HTERT RPE-1 (cell line): Measurements from ENCODE around the gene PCDHGB1.
"Not testable (repeated sequence)": the region's sequence is repeated elsewhere in the genome, so short reads cannot be mapped to it uniquely, and the experiment has no call there.

ENCODE experiments used
- in situ Hi-C: fragments of 300-500 bp; cut with MboI; formaldehyde crosslinking; loops from 4 replicates; pipeline ENCODE4 v1.14.3; 2020; ENCODE audit warnings: low sequenced_read_pairs

PCDHGB1 gene

DNA sequence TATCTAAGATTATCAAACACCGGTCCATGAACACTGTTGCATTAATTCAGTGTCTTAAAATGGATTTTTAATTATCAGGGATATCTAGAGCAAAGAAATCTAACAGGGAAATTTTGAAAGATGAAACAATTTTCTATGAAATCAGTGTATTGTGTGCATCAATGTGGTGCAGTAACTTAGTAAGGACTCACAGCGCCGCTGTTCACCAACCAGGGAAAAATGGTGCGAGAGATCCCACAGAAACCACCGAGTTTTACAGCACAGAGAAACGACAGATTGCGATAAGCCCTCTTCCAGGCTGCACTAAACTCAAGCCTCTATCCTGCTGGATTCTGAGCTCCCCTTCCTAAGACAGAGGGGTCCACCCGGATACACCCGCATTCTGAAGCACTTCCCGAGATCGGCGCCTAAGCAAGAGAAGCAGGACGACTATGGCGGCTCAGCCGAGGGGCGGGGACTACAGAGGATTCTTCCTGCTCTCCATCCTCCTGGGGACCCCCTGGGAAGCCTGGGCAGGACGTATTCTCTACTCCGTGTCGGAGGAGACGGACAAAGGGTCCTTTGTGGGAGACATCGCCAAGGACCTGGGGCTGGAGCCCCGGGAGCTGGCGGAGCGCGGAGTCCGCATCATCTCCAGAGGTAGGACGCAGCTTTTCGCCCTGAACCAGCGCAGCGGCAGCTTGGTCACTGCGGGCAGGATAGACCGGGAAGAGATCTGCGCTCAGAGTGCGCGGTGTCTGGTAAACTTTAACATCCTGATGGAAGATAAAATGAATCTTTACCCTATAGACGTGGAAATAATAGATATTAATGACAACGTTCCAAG, 32.8 kb downstream of the PCDHGB1 start, which contains the start of gene PCDHGA7:
PCDHGA7 (plus strand) TSS at position 274 of the 826 bp plus-strand sequence; CDS start at position 432, 158 bp downstream.
- in situ Hi-C loops, result no loop called here

DNA sequence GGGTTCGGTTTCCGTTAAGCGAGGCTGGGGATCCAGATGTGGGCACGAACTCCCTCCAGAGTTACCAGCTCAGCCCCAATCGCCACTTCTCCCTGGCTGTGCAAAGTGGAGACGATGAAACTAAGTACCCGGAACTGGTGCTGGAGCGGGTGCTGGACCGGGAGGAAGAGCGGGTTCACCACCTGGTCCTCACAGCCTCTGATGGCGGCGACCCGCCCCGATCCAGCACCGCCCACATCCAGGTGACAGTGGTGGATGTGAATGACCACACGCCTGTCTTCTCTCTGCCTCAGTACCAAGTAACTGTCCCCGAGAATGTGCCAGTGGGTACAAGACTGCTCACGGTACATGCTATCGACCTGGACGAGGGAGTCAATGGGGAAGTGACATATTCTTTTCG, 33.4 kb downstream of the PCDHGB1 start:
- in situ Hi-C loops, result no loop called here

DNA sequence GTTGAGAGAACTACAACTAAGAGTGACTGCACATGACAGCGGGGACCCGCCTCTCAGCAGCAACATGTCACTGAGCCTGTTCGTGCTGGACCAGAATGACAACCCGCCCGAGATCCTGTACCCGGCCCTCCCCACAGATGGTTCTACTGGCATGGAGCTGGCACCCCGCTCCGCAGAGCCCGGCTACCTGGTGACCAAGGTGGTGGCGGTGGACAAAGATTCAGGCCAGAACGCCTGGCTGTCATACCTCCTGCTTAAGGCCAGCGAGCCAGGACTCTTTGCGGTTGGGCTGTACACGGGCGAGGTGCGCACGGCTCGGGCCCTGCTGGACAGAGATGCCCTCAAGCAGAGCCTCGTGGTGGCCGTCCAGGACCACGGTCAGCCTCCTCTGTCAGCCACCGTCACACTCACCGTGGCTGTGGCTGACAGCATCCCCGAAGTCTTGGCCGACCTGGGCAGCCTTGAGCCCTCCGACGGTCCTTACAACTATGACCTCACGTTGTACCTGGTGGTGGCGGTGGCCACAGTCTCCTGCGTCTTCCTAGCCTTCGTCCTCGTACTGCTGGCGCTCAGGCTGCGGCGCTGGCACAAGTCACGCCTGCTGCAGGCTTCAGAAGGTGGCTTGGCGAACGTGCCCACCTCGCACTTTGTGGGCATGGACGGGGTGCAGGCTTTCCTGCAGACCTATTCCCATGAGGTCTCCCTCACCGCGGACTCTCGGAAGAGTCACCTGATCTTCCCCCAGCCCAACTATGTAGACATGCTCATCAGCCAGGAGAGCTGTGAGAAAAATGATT, 34.8 kb downstream of the PCDHGB1 start:
- in situ Hi-C loops, result no loop called here

DNA sequence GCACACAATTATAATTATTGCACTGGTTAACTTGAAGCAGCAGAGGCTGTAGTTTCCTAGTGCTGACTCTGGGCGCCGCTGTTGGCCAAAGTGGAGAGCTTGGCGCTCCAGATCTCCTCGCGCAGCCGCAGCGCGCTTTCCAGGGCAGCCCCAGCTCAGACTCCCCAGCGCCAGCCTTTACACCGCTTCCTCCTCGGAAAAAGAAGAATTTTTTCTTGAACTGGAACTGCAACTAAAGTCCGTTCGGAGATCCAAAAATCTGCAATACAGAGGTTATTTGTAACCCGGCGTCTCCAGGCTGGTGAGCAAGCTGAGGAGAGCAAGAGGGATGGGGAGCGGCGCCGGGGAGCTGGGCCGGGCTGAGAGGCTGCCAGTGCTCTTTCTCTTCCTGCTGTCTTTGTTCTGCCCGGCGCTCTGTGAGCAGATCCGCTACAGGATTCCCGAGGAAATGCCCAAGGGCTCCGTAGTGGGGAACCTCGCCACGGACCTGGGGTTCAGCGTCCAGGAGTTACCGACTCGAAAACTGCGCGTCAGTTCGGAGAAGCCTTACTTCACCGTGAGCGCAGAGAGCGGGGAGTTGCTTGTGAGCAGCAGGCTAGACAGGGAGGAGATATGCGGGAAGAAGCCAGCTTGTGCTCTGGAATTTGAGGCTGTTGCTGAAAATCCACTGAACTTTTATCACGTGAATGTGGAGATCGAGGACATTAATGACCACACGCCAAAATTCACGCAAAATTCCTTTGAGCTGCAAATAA, 37.8 kb downstream of the PCDHGB1 start, which contains the start of gene PCDHGB4:
PCDHGB4 (plus strand) TSS at position 142 of the 755 bp plus-strand sequence; CDS start at position 329, 187 bp downstream.
- in situ Hi-C loops, result not testable (repeated sequence)

DNA sequence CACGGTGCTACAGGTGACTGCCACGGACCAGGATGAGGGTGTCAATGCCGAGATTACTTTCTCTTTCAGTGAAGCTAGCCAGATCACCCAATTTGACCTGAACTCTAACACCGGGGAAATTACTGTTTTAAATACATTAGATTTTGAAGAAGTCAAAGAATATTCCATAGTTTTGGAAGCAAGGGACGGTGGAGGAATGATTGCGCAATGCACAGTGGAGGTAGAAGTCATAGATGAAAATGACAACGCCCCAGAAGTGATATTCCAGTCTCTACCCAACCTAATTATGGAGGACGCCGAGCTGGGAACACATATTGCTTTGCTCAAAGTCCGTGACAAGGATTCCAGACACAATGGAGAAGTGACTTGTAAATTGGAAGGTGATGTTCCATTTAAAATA, 38.8 kb downstream of the PCDHGB1 start:
- in situ Hi-C loops, result no loop called here

DNA sequence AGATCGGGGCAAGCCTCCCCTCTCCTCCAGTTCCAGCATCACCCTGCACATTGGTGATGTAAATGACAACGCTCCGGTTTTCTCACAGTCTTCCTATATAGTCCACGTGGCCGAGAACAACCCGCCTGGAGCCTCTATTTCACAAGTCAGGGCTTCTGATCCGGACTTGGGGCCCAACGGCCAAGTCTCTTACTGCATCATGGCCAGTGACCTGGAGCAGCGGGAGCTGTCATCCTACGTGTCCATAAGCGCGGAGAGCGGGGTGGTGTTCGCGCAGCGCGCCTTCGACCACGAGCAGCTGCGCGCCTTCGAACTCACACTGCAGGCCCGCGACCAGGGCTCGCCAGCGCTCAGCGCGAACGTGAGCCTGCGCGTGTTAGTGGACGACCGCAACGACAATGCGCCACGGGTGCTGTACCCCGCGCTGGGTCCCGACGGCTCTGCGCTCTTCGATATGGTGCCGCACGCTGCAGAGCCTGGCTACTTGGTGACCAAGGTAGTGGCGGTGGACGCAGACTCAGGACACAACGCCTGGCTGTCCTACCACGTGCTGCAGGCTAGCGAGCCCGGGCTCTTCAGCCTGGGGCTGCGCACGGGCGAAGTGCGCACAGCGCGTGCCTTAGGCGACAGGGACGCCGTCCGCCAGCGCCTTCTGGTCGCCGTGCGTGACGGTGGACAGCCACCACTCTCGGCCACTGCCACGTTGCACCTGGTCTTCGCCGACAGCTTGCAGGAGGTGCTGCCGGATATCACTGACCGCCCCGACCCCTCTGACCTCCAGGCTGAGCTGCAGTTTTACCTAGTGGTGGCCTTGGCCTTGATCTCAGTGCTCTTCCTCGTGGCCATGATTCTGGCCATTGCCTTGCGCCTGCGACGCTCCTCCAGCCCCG, 39.5 kb downstream of the PCDHGB1 start:
- in situ Hi-C loops, result no loop called here

DNA sequence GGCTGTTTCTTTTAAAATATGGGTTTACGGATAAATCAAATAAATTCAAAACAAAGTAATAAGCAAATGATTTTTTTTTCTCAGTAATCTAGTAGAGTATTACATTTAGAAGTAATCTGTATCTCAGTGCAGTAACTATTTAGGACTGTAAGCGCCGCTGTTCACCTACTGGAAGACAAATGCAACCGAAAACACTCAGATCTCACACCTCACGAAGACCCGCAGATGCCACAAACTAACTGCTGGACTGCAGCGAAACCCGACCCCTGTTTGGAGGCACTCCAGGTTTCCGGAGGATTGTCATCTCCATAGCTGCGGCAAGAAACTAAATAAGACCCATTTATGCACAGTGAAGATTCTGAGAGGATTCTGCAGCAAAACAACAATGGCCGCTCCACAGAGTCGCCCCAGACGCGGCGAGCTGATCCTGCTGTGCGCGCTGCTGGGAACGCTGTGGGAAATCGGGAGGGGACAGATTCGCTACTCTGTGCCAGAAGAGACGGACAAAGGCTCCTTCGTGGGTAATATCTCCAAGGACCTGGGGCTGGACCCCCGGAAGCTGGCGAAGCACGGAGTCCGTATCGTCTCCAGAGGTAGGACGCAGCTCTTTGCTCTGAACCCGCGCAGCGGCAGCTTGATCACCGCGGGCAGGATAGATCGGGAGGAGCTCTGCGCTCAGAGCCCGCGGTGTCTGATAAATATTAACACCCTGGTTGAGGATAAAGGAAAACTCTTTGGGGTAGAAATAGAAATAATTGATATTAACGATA, 42.7 kb downstream of the PCDHGB1 start, which contains the start of gene PCDHGA8:
PCDHGA8 (plus strand) TSS at position 205 of the 770 bp plus-strand sequence; CDS start at position 386, 181 bp downstream.
- in situ Hi-C loops, result no loop called here

DNA sequence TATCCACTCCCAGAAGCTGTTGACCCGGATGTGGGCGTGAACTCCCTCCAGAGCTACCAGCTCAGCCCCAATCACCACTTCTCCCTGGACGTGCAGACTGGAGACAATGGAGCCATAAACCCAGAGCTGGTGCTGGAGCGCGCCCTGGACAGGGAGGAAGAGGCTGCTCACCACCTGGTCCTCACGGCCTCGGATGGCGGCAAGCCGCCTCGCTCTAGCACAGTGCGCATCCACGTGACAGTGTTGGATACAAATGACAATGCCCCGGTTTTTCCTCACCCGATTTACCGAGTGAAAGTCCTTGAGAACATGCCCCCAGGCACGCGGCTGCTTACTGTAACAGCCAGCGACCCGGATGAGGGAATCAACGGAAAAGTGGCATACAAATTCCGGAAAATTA, 43.4 kb downstream of the PCDHGB1 start:
- in situ Hi-C loops, result no loop called here

DNA sequence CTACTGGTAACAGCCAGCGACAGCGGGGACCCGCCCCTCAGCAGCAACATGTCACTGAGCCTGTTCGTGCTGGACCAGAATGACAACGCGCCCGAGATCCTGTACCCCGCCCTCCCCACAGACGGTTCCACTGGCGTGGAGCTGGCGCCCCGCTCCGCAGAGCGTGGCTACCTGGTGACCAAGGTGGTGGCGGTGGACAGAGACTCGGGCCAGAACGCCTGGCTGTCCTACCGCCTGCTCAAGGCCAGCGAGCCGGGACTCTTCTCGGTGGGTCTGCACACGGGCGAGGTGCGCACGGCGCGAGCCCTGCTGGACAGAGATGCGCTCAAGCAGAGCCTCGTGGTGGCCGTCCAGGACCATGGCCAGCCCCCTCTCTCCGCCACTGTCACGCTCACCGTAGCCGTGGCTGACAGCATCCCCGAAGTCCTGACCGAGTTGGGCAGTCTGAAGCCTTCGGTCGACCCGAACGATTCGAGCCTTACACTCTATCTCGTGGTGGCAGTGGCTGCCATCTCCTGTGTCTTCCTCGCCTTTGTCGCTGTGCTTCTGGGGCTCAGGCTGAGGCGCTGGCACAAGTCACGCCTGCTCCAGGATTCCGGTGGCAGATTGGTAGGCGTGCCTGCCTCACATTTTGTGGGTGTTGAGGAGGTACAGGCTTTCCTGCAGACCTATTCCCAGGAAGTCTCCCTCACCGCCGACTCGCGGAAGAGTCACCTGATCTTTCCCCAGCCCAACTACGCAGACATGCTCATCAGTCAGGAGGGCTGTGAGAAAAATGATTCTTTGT, 44.7 kb downstream of the PCDHGB1 start:
- in situ Hi-C loops, result not testable (repeated sequence)

DNA sequence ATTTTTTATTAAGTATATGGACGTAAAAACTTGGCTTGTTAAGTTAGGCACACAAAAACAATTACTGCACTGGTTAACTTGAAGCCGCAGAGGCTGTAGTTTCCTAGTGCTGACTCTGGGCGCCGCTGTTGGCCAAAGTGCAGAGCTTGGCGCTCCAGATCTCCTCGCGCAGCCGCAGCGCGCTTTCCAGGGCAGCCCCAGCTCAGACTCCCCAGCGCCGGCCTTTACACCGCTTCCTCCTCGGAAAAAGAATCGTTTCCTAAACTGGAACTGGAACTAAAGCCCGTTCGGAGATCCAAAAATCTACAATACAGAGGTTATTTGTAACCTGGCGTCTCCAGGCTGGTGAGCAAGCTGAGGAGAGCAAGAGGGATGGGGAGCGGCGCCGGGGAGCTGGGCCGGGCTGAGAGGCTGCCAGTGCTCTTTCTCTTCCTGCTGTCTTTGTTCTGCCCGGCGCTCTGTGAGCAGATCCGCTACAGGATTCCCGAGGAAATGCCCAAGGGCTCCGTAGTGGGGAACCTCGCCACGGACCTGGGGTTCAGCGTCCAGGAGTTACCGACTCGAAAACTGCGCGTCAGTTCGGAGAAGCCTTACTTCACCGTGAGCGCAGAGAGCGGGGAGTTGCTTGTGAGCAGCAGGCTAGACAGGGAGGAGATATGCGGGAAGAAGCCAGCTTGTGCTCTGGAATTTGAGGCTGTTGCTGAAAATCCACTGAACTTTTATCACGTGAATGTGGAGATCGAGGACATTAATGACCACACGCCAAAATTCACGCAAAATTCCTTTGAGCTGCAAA, 48.1 kb downstream of the PCDHGB1 start, which contains the start of gene PCDHGB5:
PCDHGB5 (plus strand) TSS at position 192 of the 796 bp plus-strand sequence; CDS start at position 373, 181 bp downstream.
- in situ Hi-C loops, result not testable (repeated sequence)

DNA sequence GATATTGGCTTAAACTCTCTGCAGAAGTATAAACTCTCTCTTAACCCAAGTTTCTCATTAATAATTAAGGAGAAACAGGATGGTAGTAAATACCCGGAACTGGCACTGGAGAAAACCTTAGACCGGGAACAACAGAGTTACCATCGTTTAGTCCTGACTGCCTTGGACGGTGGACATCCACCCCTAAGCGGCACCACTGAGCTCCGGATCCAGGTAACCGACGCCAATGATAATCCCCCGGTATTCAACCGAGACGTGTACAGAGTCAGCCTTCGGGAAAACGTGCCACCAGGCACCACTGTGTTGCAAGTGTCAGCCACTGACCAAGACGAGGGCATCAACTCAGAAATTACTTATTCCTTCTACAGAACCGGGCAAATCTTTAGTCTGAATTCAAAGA, 48.7 kb downstream of the PCDHGB1 start:
- in situ Hi-C loops, result no loop called here

DNA sequence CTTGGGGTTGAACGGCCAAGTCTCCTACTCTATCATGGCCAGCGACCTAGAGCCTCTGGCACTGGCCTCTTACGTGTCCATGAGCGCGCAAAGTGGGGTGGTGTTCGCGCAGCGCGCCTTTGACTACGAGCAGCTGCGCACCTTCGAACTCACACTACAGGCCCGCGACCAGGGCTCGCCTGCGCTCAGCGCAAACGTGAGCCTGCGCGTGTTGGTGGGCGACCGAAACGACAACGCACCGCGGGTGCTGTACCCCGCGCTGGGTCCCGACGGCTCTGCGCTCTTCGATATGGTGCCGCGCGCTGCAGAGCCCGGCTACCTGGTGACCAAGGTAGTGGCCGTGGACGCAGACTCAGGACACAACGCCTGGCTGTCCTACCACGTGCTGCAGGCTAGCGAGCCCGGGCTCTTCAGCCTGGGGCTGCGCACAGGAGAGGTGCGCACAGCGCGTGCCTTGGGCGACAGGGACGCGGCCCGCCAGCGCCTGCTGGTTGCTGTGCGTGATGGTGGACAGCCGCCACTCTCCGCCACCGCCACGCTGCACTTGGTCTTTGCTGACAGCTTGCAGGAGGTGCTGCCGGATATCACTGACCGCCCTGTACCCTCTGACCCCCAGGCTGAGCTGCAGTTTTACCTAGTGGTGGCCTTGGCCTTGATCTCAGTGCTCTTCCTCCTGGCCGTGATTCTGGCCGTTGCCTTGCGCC, 49.8 kb downstream of the PCDHGB1 start:
- in situ Hi-C loops, result no loop called here
